Stimulated activated CD4-positive, alpha-beta T cell treated with anti-CD3 and anti-CD28 coated beads, TNF-alpha, amount 100 ng/mL, for 1 hour (primary cell): ENCODE results near the gene INHA.
A peak's percentile ranks its signal among the peaks of the same experiment; 100 is the strongest.

ENCODE experiments used
- DNase-seq, 3 donors: peaks; one replicate each; pipeline ENCODE4 v3.0.0-alpha.2; 2020; ENCODE audit warnings: low read depth in 3 of 3, low spot score in 1 of 3

INHA gene

GRCh38 chr2:219539926-219540678, 32.0 kb upstream of the INHA start:
- DNase-seq = no peak

GRCh38 chr2:219540784-219541504, 31.2 kb upstream of the INHA start:
- no peak for DNase-seq

GRCh38 chr2:219541611-219542180, 30.4 kb upstream of the INHA start:
- DNase-seq = peak; percentile 64 to 82 (median 65)

- DNase-seq = no peak
Measured at GRCh38 chr2:219542931-219543595, 29.0 kb upstream of the INHA start.

- peak; percentile 77 to 85 (median 81) for DNase-seq
Measured at GRCh38 chr2:219543596-219544358, 28.3 kb upstream of the INHA start, which contains the start of the genes CHPF and TMEM198. Gene CHPF, minus strand, starts transcription at chr2:219543809. Its CDS starts 271 bp downstream, at chr2:219543538. Gene TMEM198, plus strand, starts transcription at chr2:219544028. Its CDS starts 700 bp downstream, at chr2:219544728.

GRCh38 chr2:219544567-219544966, 27.5 kb upstream of the INHA start:
- DNase-seq = no peak

GRCh38 chr2:219545295-219545942, 26.7 kb upstream of the INHA start:
- no peak for DNase-seq

GRCh38 chr2:219545943-219546352, 26.2 kb upstream of the INHA start:
- DNase-seq = no peak

GRCh38 chr2:219547621-219548020, 24.5 kb upstream of the INHA start:
- no peak for DNase-seq

GRCh38 chr2:219548990-219549389, 23.1 kb upstream of the INHA start:
- DNase-seq = no peak

- no peak for DNase-seq
Measured at GRCh38 chr2:219549619-219550018, 22.5 kb upstream of the INHA start.

- no peak for DNase-seq
Measured at GRCh38 chr2:219551441-219552381, 20.4 kb upstream of the INHA start.

- DNase-seq = peak; percentile 37 to 75 (median 54)
Measured at GRCh38 chr2:219552382-219553167, 19.5 kb upstream of the INHA start.

- no peak for DNase-seq
Measured at GRCh38 chr2:219553168-219553417, 19.0 kb upstream of the INHA start.

GRCh38 chr2:219553463-219553963, 18.6 kb upstream of the INHA start:
- DNase-seq = no peak

GRCh38 chr2:219554350-219554749, 17.8 kb upstream of the INHA start:
- DNase-seq = no peak

GRCh38 chr2:219555956-219556355, 16.2 kb upstream of the INHA start:
- DNase-seq = no peak

GRCh38 chr2:219556413-219556812, 15.7 kb upstream of the INHA start:
- no peak for DNase-seq
